Heart left ventricle (tissue), 16 donors: ENCODE results near the gene NXPE3. TPM values are rescaled to one million over a fixed set of nuclear protein-coding genes. Genes with fewer than 3 reads are reported as not detected.

Experiments used
- ATAC-seq, 4 donors: fragments of 200-7000 bp; cut with Tn5 transposase; one replicate each; pipeline ENCODE4 v1.9.1; 2020 to 2022; ENCODE audit warnings: moderate library complexity in 4 of 4, mild to moderate bottlenecking in 3 of 4, moderate number of reproducible peaks in 1 of 4
- DNase-seq, 5 donors: peaks; one replicate each; pipeline ENCODE4 v3.0.0-alpha.2; 2020
- H3K27ac ChIP-seq, 12 donors: fragments of 200-600 bp; sonication (generic) in 4 of 12; one replicate each; pipeline versions ENCODE4 v1.5.0 to v1.8.0; 2016 to 2022; ENCODE audit warnings: mild to moderate bottlenecking in 2 of 12
- H3K27me3 ChIP-seq, 9 donors: fragments of 200-600 bp; sonication (generic) in 2 of 9; one replicate each; pipeline versions ENCODE4 v1.5.1 to v1.8.0; 2016 to 2022; ENCODE audit warnings: mild to moderate bottlenecking in 3 of 9
- H3K36me3 ChIP-seq, 9 donors: fragments of 200-600 bp; sonication (generic) in 2 of 9; one replicate each; pipeline versions ENCODE4 v1.5.0 to v1.8.0; 2018 to 2022; ENCODE audit warnings: mild to moderate bottlenecking in 2 of 9
- H3K4me1 ChIP-seq, 12 donors: fragments of 200-600 bp; sonication (generic) in 4 of 12; one replicate each; pipeline versions ENCODE4 v1.5.0 to v1.8.0; 2016 to 2022; ENCODE audit warnings: mild to moderate bottlenecking in 3 of 12
- H3K4me3 ChIP-seq, 12 donors: fragments of 200-600 bp; sonication (generic) in 4 of 12; one replicate each; pipeline versions ENCODE4 v1.5.0 to v1.8.0; 2017 to 2022; ENCODE audit warnings: mild to moderate bottlenecking in 9 of 12, moderate library complexity in 4 of 12
- H3K9me3 ChIP-seq, 12 donors: fragments of 200-600 bp; sonication (generic) in 4 of 12; one replicate each; pipeline versions ENCODE4 v1.5.0 to v1.8.0; 2016 to 2022; ENCODE audit warnings: mild to moderate bottlenecking in 1 of 12
- CTCF ChIP-seq, 12 donors: fragments of 200-600 bp; sonication (generic) in 4 of 12; IDR thresholded peaks; one replicate each; pipeline versions ENCODE4 v1.5.0 to v1.8.0; 2018 to 2022; ENCODE audit warnings: antibody characterized with exemption in 12 of 12, mild to moderate bottlenecking in 5 of 12
- POLR2A ChIP-seq, 2 donors: fragments of 450-650 bp; IDR thresholded peaks; one replicate each; pipeline ENCODE4 v1.6.1; 2017; ENCODE audit warnings: antibody characterized with exemption in 2 of 2, mild to moderate bottlenecking in 2 of 2, moderate library complexity in 2 of 2
- WGBS, 4 donors: extraction: QIAGEN DNeasy Blood & Tissue Kit in 2 of 4; methylation state at CpG; one replicate each; pipeline versions ENCODE4 v1.1.5 to v1.1.7; 2013 to 2018; 5-methylcytosine and 5-hydroxymethylcytosine counted together
- intact Hi-C, 10 donors: fragments of 100-400 bp; cut with DNase I; formaldehyde crosslinking; loops; one replicate each; pipeline versions ENCODE4 v1.11.1 to v1.14.2; 2022
- polyA plus RNA-seq, 2 donors: library from polyadenylated mRNA; stranded (reverse); fragments of 200-250 nt; gene quantifications; one replicate each; pipeline ENCODE4 v1.2.3, GENCODE V29; 2013
- total RNA-seq, 9 donors: library from RNA; depleted of rRNA in 2 of 9; stranded (reverse); fragments of >200 nt in 2 of 9; fragmentation: NEBNext Ultra II Directional in 3 of 9; extraction: Animal tissue kit (Norgen Biotek cat#: 25700) in 3 of 9; gene quantifications; one replicate each; pipeline versions ENCODE4 v1.1.0 to v1.2.4, GENCODE V29; 2016 to 2023
- donor health status: ischemic (EF 13 %, LVEDD 7.1; RV severe dilation, severe dysfunction).
- donor health status: healthy with polysubstance abuse.
- donor health status: DM: no; HTN: yes; CAD: no.
- donor health status: DM: no; HTN: no; CAD: no.
- donor health status: ischemic (EF 25% LVEDD 6.9; RV normal size, moderate dysfunction).
- donor health status: ischemic (EF 25% LVEDD 5.7; RV mildly dilated, moderate dysfunction).
- donor health status: healthy.
- donor health status: DM: yes; HTN: yes; CAD: no.
- donor health status: ischemic (EF 35%, LVEDD 5.7; RV mildly dilated, moderate dysfunction).
- donor health status: nonischemic (EF 11% LVEDD 7.7; RV severe dilation, severe dysfunction).
- donor health status: DM: yes; HTN: yes; CAD: no.
- donor health status: PGD.
- donor health status: ischemic (EF 29% LVEDD 5.4; RV normal size, mild dysfunction).
- donor health status: nonischemic (EF 23%, LVEDD 6.1; RV moderate dilation, normal function).

NXPE3 gene
- total and polyA plus RNA-seq, 11 donors = 13.3 to 43.8 (median 35.6) TPM

DNA sequence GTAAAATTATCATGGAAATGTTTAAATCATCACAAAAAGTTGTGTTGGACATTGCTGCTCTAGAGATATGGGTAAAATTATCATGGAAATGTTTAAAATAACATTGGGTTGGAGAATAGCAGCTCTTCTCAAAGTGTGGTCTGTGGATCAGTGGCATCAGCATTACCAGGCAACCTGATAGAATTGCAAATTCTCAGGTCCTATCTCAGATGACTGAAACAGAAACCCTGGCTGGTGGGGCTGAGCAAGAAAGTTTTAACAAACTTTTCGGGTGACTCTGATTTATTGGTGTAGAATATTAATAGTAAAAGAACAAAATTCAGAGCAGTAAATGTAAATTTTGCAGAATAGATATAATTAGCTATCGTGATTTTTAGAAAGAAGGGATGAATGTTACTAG lies 28.9 kb downstream of the NXPE3 start:
- intact Hi-C loops = loop anchor here in 9 of 10 donors (2.0 to 10.0 kb wide), 4 partner anchors 44 to 729 kb away; no protein-coding TSS in a partner anchor
- TF ChIP-seq POLR2A (IDR thresholded peaks at IDR 0.05) (no peak), CTCF (IDR thresholded peaks at IDR 0.05) (no peak)
- Histone ChIP-seq H3K27me3 (no peaks in the 10 kb centered on the region), H3K36me3 (peaks cover 0 to 39% (median 15%) of the 10 kb centered on the region in 9 donors), H3K4me1 (peaks cover 0 to 17% (median 10%) of the 10 kb centered on the region in 12 donors), H3K4me3 (no peak overlapping the region), H3K9me3 (peaks cover 0 to 6% (median 0%) of the 10 kb centered on the region in 12 donors), H3K27ac (no peak overlapping the region)
- ATAC-seq = no peak
- no peak for DNase-seq
- WGBS, 4 donors = 93 to 100% (median 94%) methylated on average over 2 of the region's 2 CpGs

DNA sequence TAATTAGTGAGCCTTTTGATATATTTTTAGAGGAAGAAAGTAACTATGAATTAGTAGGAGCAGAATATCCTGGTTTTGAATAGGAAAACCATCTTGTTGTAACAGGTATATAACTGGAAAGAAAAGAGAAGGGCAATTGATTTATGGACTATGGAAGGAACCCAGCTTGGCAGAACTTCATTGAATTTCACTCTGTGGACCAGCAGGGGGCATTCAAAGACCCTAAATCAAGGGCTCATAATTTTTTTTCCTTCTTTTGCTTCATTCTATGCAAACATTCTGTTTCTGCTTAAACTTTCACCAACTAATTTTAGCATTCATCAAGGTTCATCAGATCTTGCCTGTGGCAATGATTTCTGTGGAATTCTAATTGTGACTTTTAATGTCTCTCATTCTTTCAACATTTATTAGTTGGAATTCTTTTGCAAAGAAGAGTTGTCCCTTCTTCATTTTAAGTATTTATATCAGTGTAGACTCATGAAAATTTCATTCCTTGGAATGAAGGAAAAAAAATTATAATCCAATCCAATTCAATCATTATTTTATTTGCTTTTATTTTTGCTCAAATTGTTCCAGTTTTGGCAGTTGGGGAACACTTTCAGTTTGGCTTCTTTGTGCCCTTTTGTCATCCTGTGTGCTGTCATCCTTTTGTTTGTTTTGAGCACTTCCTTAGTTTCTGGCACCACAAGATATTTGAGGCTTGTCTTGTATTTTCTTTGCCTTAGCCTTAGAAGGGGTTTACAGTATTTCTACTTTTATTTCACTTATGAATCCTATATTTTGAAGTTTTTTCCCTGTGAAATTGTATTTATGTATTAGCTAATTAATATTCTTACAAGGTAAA lies 30.4 kb downstream of the NXPE3 start:
- Histone ChIP-seq H3K9me3 (peaks cover 0 to 6% (median 0%) of the 10 kb centered on the region in 12 donors), H3K36me3 (peaks cover 0 to 29% (median 6%) of the 10 kb centered on the region in 9 donors), H3K4me1 (peaks cover 0 to 28% (median 15%) of the 10 kb centered on the region in 12 donors), H3K27me3 (no peaks in the 10 kb centered on the region), H3K4me3 (no peak overlapping the region), H3K27ac (peak overlapping the region in 2 of 12 donors; percentile 31 to 63)
- TF ChIP-seq CTCF (IDR thresholded peaks at IDR 0.05) = peak; percentile 45 to 79 (median 70)
- no peak for TF ChIP-seq POLR2A (IDR thresholded peaks at IDR 0.05)
- intact Hi-C loops = loop anchor here in 9 of 10 donors (1.0 to 10.0 kb wide), 7 partner anchors 38 to 728 kb away; partner anchors contain the start of gene NFKBIZ (in 1 of the 9)
- peak in 2 of 4 donors; percentile 39 to 51 for ATAC-seq
- DNase-seq = no peak

GRCh38 chr3:101810022-101810418 lies 31.0 kb downstream of the NXPE3 start:
- no peak for ATAC-seq
- intact Hi-C loops = loop anchor here in 5 of 10 donors (2.0 to 10.0 kb wide), 5 partner anchors 37 to 727 kb away; partner anchors contain the start of gene NFKBIZ (in 1 of the 5)
- TF ChIP-seq POLR2A (IDR thresholded peaks at IDR 0.05) (no peak), CTCF (IDR thresholded peaks at IDR 0.05) (no peak)

DNA sequence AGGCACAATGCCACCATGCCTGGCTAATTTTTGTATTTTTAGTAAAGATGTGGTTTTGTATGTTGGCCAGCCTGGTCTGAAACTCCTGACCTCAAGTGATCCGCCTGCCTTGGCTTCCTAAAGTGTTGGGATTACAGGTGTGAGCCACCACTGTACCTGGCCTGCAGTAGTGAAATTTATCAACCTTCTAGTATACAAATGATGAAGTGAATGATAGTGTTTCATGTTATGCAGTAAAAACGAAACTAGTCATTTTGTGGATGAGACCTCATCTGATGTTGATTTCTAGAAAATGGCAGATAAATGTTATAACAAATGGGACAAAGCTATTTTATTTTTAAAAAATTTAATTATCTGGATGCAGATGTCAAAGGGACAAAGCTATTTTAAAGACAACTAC lies 32.9 kb downstream of the NXPE3 start:
- intact Hi-C loops = loop anchor here in 7 of 10 donors (2.0 to 10.0 kb wide), 5 partner anchors 35 to 725 kb away; partner anchors contain the start of gene NFKBIZ (in 1 of the 7)
- peaks cover 0 to 20% (median 7%) of the 10 kb centered on the region in 9 donors for H3K36me3 ChIP-seq
- no peak for DNase-seq
- no peak for ATAC-seq
- TF ChIP-seq CTCF (IDR thresholded peaks at IDR 0.05) (no peak), POLR2A (IDR thresholded peaks at IDR 0.05) (no peak)
- no peak overlapping the region for H3K4me3 ChIP-seq
- peaks cover 0 to 35% (median 20%) of the 10 kb centered on the region in 12 donors for H3K4me1 ChIP-seq
- no peaks in the 10 kb centered on the region for H3K27me3 ChIP-seq
- H3K27ac ChIP-seq = no peak overlapping the region
- H3K9me3 ChIP-seq = peaks cover 0 to 6% (median 0%) of the 10 kb centered on the region in 12 donors
- WGBS, 4 donors = 92 to 97% (median 94%) methylated on average over 2 of the region's 2 CpGs

More at GRCh38 chr3:101810022-101810418, 31.0 kb downstream of the NXPE3 start:
- no peak overlapping the region for H3K4me3 ChIP-seq
- peaks cover 0 to 30% (median 18%) of the 10 kb centered on the region in 12 donors for H3K4me1 ChIP-seq
- H3K27ac ChIP-seq = peak overlapping the region in 2 of 12 donors; percentile 31 to 63
- H3K9me3 ChIP-seq = peaks cover 0 to 6% (median 0%) of the 10 kb centered on the region in 12 donors
- DNase-seq = no peak
- peaks cover 0 to 28% (median 6%) of the 10 kb centered on the region in 9 donors for H3K36me3 ChIP-seq
- no peaks in the 10 kb centered on the region for H3K27me3 ChIP-seq
